Esophagus muscularis mucosa (tissue), 3 donors: Measurements from ENCODE around the gene CLK4.

Source experiments
- CTCF ChIP-seq, 3 experiments: fragments of 200-600 bp in 2 of 3; fragments of 450-650 bp in 1 of 3; sonication (generic) in 2 of 3; IDR thresholded peaks; one replicate each; pipeline ENCODE4 v1.5.1; 2017 to 2019; ENCODE audit warnings: antibody characterized with exemption in 3 of 3, mild to moderate bottlenecking in 2 of 3, moderate library complexity in 1 of 3
- POLR2A ChIP-seq: fragments of 450-650 bp; IDR thresholded peaks from one replicate; pipeline ENCODE4 v1.6.1; 2017; ENCODE audit warnings: antibody characterized with exemption, moderate library complexity, mild to moderate bottlenecking, low read depth
- POLR2AphosphoS5 ChIP-seq, 2 donors: sonication (generic); formaldehyde crosslinking; IDR thresholded peaks; one replicate each; pipeline ENCODE4 v1.6.1; 2017; ENCODE audit warnings: antibody characterized with exemption in 2 of 2

- TF ChIP-seq CTCF (IDR thresholded peaks at IDR 0.05) (no peak), POLR2A (no peak), POLR2AphosphoS5 (IDR thresholded peaks at IDR 0.05) (no peak)
These were observed 47.0 kb upstream of the CLK4 start for GRCh38 chr5:178673801-178674295.
